Measurements from ENCODE around the gene HSD17B11.
"Not testable (repeated sequence)": the region's sequence is repeated elsewhere in the genome, so short reads cannot be mapped to it uniquely, and the experiment has no call there.

HSD17B11 gene

GRCh38 chr4:87294911-87295310, 96.1 kb downstream of the HSD17B11 start:
- H3K36me3 ChIP-seq (ENCODE audit: insufficient read depth, low read length); H3K4me3 ChIP-seq (ENCODE audit: low read depth in 1 of 2, low read length in 2 of 2); H3K27ac ChIP-seq (ENCODE audit: low read depth, low read length); H3K27me3 ChIP-seq (ENCODE audit: control insufficient read depth in 1 of 2, insufficient read depth in 2 of 2, low read length in 2 of 2); H3K4me1 ChIP-seq (ENCODE audit: insufficient read depth, low read length); H3K9me3 ChIP-seq (ENCODE audit: low read length); H3K9ac ChIP-seq (ENCODE audit: low read length): not testable (repeated sequence)

- H3K9ac ChIP-seq (ENCODE audit: low read length); H3K9me3 ChIP-seq (ENCODE audit: low read length); H3K4me3 ChIP-seq (ENCODE audit: low read depth in 1 of 2, low read length in 2 of 2); H3K27me3 ChIP-seq (ENCODE audit: control insufficient read depth in 1 of 2, insufficient read depth in 2 of 2, low read length in 2 of 2); H3K4me1 ChIP-seq (ENCODE audit: insufficient read depth, low read length); H3K27ac ChIP-seq (ENCODE audit: low read depth, low read length); H3K36me3 ChIP-seq (ENCODE audit: insufficient read depth, low read length): not testable (repeated sequence)
Observed at GRCh38 chr4:87293889-87294288, 97.1 kb downstream of the HSD17B11 start.

- Histone ChIP-seq H3K27ac (ENCODE audit: low read depth, low read length) (no peak overlapping the region), H3K27me3 (ENCODE audit: control insufficient read depth in 1 of 2, insufficient read depth in 2 of 2, low read length in 2 of 2) (no peaks in the 10 kb centered on the region), H3K36me3 (ENCODE audit: insufficient read depth, low read length) (no peaks in the 10 kb centered on the region), H3K4me1 (ENCODE audit: insufficient read depth, low read length) (no peaks in the 10 kb centered on the region), H3K9me3 (ENCODE audit: low read length) (no peaks in the 10 kb centered on the region), H3K9ac (ENCODE audit: low read length) (no peak overlapping the region), H3K4me3 (ENCODE audit: low read depth in 1 of 2, low read length in 2 of 2) (no peak overlapping the region)
Observed at GRCh38 chr4:87286970-87287369, 104.0 kb downstream of the HSD17B11 start.

Data from muscle layer of colon (tissue), 2 donors.